K562 (cell line): ENCODE results near the gene ARHGEF35.
"Not testable (repeated sequence)": the region's sequence is repeated elsewhere in the genome, so short reads cannot be mapped to it uniquely, and the experiment has no call there.

Experiments
- ATF7 ChIP-seq: fragments of 450-650 bp; IDR thresholded peaks from 2 replicates; pipeline ENCODE4 v1.7.1; 2014; ENCODE audit warnings: mild to moderate bottlenecking, moderate library complexity
- BHLHE40 ChIP-seq: IDR thresholded peaks from 2 replicates; pipeline ENCODE4 v1.6.1; 2011; ENCODE audit warnings: low read length, improper control_type of control experiment
- CCAR2 ChIP-seq: fragments of 200-400 bp; formaldehyde crosslinking; IDR thresholded peaks from 2 replicates; pipeline ENCODE4 v1.6.1; 2017; ENCODE audit warnings: mild to moderate bottlenecking, low read depth, low read length
- CHD2 ChIP-seq: IDR thresholded peaks from 2 replicates; pipeline ENCODE4 v1.6.1; 2011; ENCODE audit warnings: low read depth, low read length
- ETS2 ChIP-seq: IDR thresholded peaks from 2 replicates; pipeline ENCODE4 v1.6.1; 2016; ENCODE audit warnings: borderline replicate concordance, missing genetic modification characterization, mild to moderate bottlenecking, moderate library complexity, missing compliant biosample characterization; ENCODE audit not compliant: poor library complexity, severe bottlenecking
- KAT7 ChIP-seq: sonication (generic); formaldehyde crosslinking; IDR thresholded peaks from 2 replicates; pipeline ENCODE4 v1.8.0; 2022; ENCODE audit warnings: missing genetic modification reagents, mild to moderate bottlenecking, borderline replicate concordance
- SRSF9 ChIP-seq: fragments of 200-400 bp; formaldehyde crosslinking; IDR thresholded peaks from 2 replicates; pipeline ENCODE4 v1.6.1; 2017; ENCODE audit warnings: low read depth, low read length, borderline replicate concordance
- ZNF239 ChIP-seq: fragments of 250-450 bp; sonication (Bioruptor Pico); IDR thresholded peaks from 2 replicates; pipeline ENCODE4 v1.4.0; 2020; ENCODE audit warnings: mild to moderate bottlenecking
- TF ChIP-seq, protein P1 (sequence below): fragments of 250-450 bp; sonication (Bioruptor Pico); IDR thresholded peaks from 2 replicates; pipeline ENCODE4 v1.8.0; 2021; ENCODE audit warnings: borderline replicate concordance, mild to moderate bottlenecking, moderate library complexity; ENCODE audit not compliant: poor library complexity, severe bottlenecking
- TF ChIP-seq, protein P2 (sequence below), 3 experiments: IDR thresholded peaks in 2 of 3; conservative IDR thresholded peaks in 1 of 3; 2 replicates each; pipeline ENCODE4 v1.5.1; 2011 to 2012; ENCODE audit warnings: low read length in 3 of 3, mild to moderate bottlenecking in 3 of 3, control low read depth in 2 of 3, improper control_type of control experiment in 1 of 3, inconsistent platforms in 1 of 3, low read depth in 1 of 3, mixed read lengths in 1 of 3, moderate library complexity in 1 of 3; ENCODE audit not compliant: insufficient read depth in 2 of 3
- TF ChIP-seq, protein P3 (sequence below): fragments of 450-650 bp; formaldehyde crosslinking; IDR thresholded peaks from 2 replicates; pipeline ENCODE4 v1.4.0; 2020; ENCODE audit warnings: mild to moderate bottlenecking, moderate library complexity
- TF ChIP-seq, protein P4 (sequence below): sonication (generic); formaldehyde crosslinking; IDR thresholded peaks from 2 replicates; pipeline ENCODE4 v1.8.0; 2022; ENCODE audit warnings: mild to moderate bottlenecking, low read depth, missing genetic modification reagents

DNA sequence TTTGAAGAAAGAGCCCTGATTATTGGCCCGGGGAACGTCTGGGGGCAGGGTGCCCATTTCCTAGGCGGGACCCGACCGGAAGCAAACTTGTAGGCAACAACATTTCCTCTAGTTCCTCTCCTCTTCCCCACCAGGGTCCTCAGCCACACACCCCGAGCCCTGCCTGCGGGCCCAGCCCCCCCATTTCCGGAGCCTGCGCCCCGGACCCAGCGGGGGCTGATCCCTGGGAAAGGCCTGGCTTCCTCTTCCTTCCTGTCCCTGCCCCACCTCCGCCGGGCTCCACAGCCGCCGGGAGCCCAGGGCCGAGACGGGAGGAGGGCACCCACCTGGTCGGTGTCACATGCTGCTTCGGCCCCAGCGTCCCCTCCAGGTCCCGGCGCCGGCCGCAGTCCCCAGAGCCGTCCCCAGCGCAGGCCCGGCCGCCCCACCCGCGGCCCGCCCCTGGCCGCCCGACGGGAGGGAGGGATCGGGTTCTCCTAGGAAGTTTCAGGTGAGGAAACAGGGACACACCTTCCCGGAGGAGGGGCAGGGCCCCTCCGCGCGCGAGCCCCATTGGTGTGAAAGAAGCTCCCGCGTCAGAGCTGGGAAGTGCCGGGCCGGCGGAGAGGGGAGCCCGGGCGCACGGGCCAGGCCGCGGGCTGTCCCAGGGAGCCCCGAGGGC, at the start of gene ARHGEF35:
- not testable (repeated sequence) for TF ChIP-seq CHD2; ETS2; CCAR2; KAT7 (CRISPR knock-in tag); BHLHE40; ZNF239 (CRISPR knock-in tag); ATF7; SRSF9
- TF ChIP-seq, protein P1, sequence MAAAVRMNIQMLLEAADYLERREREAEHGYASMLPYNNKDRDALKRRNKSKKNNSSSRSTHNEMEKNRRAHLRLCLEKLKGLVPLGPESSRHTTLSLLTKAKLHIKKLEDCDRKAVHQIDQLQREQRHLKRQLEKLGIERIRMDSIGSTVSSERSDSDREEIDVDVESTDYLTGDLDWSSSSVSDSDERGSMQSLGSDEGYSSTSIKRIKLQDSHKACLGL = not testable (repeated sequence)
- TF ChIP-seq, protein P2, sequence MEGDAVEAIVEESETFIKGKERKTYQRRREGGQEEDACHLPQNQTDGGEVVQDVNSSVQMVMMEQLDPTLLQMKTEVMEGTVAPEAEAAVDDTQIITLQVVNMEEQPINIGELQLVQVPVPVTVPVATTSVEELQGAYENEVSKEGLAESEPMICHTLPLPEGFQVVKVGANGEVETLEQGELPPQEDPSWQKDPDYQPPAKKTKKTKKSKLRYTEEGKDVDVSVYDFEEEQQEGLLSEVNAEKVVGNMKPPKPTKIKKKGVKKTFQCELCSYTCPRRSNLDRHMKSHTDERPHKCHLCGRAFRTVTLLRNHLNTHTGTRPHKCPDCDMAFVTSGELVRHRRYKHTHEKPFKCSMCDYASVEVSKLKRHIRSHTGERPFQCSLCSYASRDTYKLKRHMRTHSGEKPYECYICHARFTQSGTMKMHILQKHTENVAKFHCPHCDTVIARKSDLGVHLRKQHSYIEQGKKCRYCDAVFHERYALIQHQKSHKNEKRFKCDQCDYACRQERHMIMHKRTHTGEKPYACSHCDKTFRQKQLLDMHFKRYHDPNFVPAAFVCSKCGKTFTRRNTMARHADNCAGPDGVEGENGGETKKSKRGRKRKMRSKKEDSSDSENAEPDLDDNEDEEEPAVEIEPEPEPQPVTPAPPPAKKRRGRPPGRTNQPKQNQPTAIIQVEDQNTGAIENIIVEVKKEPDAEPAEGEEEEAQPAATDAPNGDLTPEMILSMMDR (IDR thresholded peaks at IDR 0.05 in 2 of 3, conservative IDR thresholded peaks at IDR 0.05 in 1 of 3; ENCODE audit: insufficient read depth in 2 of 3, low read depth in 1 of 3, low read length in 3 of 3) = not testable (repeated sequence)
- TF ChIP-seq, protein P3, sequence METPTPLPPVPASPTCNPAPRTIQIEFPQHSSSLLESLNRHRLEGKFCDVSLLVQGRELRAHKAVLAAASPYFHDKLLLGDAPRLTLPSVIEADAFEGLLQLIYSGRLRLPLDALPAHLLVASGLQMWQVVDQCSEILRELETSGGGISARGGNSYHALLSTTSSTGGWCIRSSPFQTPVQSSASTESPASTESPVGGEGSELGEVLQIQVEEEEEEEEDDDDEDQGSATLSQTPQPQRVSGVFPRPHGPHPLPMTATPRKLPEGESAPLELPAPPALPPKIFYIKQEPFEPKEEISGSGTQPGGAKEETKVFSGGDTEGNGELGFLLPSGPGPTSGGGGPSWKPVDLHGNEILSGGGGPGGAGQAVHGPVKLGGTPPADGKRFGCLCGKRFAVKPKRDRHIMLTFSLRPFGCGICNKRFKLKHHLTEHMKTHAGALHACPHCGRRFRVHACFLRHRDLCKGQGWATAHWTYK (CRISPR knock-in tag) = not testable (repeated sequence)
- TF ChIP-seq, protein P4, sequence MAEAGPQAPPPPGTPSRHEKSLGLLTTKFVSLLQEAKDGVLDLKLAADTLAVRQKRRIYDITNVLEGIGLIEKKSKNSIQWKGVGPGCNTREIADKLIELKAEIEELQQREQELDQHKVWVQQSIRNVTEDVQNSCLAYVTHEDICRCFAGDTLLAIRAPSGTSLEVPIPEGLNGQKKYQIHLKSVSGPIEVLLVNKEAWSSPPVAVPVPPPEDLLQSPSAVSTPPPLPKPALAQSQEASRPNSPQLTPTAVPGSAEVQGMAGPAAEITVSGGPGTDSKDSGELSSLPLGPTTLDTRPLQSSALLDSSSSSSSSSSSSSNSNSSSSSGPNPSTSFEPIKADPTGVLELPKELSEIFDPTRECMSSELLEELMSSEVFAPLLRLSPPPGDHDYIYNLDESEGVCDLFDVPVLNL = not testable (repeated sequence)
